Fibroblast of peridontal ligament (primary cell): ENCODE measurements around the gene IFIH1.

Source experiments
- DNase-seq: peaks from one replicate; pipeline ENCODE4 v3.0.0-alpha.2; 2010; ENCODE audit errors: extremely low read depth

The IFIH1 gene

GRCh38 chr2:162318328-162319180 is at the start of gene IFIH1:
TSS of gene IFIH1 (minus strand) at chr2:162318684. CDS start at chr2:162318307, 377 bp downstream.
- DNase-seq, result peak; percentile 91

- peak; percentile 6 for DNase-seq
These were observed 46.9 kb upstream of the IFIH1 start for GRCh38 chr2:162365392-162365791.

GRCh38 chr2:162344617-162344950 is 26.1 kb upstream of the IFIH1 start:
- DNase-seq, result no peak

DNA sequence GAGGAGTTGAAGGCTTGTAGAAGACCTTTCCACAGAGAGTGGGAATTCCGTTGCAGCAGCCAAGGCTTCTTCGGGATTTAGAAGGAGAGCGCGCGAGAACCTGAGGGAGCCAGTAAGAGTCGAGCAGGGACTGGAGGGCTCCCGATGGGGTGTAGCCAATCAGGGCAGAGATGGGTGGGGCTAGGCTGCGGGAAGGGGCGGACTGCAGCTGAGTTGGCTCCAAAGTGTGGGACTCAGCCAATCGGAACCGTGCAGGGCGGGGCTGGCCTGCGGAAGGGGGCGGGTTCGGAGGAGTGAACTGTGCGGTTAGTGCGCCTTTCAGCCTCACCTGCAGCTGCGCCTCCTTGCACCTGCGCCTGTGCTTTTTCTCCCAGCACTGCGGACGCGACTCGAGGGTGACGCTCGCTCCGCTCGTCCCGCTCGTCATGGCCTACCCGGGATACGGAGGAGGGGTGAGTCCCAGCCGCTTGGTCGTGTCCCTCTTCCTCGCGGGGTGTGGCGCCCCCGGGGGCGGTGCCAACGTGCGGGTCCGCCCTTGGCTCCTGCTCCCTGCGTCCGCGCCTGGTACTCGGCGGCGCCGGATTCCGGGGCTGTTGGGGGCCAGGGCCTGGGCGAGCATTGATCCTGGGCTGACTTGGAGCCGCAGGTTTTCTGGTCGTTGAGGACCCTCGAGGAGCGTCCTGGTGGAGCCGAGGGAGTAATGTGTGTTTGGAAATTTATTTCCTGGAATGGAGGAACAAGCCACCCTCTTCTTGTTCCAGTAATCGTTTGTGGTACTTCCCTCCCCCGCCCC is 25.5 kb upstream of the IFIH1 start, which contains the start of gene GCA:
Gene GCA, plus strand, starts transcription at position 309 of the 793 bp plus-strand sequence. Its CDS starts 117 bp downstream, at position 426.
- DNase-seq, result peak; percentile 93

DNA sequence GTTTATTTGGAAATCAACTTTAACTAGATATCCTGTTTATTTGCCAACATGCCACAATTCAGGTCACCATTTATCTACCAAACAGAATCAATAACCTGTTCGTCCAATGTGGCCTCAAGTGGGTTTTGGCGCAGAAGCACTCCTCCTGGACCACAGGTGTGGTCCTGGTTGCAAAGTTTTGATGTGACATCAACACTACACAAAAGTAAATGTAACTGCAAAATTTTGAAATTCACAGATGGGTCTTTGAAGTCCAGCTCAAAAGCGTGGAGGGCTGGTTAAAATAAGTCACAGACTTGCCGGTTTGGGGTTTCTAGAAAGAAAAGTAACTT is 25.0 kb upstream of the IFIH1 start:
- no peak for DNase-seq

- DNase-seq, result no peak
These were observed 24.4 kb upstream of the IFIH1 start for GRCh38 chr2:162342841-162343240.

DNA sequence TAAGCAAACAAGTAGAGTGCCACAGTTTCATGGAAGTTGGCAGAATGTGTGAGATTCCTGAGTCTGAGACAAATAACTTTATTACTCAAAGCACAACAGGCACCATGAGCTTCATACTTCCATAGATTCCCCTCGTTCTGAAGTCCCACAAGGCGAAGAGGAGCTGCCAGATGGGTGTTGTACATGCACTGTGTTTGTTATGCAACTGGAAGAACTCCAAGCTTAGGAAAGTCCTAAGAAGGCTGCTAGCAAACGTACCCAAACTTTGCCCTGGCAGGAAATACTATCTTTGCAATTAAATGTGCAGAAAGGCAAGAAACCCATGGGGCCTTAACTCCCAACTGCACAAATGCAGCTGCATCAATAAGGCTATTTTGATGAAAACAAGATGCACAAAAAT is 23.8 kb upstream of the IFIH1 start:
- peak; percentile 8 for DNase-seq

GRCh38 chr2:162340822-162341221 is 22.3 kb upstream of the IFIH1 start:
- DNase-seq, result no peak

GRCh38 chr2:162337868-162338267 is 19.4 kb upstream of the IFIH1 start:
- no peak for DNase-seq

- DNase-seq, result peak; percentile 15
These were observed 15.5 kb upstream of the IFIH1 start for GRCh38 chr2:162333968-162334367.

GRCh38 chr2:162330881-162331280 is 12.4 kb upstream of the IFIH1 start:
- no peak for DNase-seq

GRCh38 chr2:162328424-162329157 is 10.1 kb upstream of the IFIH1 start:
- DNase-seq, result no peak

GRCh38 chr2:162327806-162328205 is 9.3 kb upstream of the IFIH1 start:
- DNase-seq, result no peak

DNA sequence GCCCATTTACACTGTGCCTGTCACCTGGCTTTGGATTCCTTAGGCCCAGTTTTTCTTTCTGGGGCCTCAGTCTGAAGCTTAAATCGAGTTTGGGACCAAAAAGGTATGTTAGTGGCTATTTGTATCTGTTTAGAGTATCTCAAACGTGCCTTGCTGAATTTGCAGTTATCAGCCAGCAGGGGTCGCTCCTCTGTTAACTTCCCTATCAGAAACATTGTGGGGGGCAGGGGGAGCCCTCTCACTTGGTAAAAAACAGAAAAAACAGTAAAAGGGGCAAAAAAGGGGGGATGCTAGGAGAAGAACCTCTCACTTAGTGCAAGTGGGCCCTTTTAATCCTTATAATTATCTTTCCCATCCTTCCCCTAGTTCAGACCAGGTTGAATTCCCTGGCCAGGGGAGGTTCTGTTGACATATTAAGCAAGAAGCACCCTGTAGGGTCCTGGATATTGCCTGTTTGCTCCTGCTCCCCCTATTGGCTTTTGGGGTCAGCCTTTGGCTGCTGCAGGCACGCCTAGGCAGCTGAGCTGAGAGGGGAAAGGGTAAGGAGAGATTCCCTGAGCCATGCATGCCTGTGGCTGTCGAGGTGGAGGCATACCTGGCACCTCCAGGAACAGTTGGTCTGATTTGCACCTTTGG is 8.8 kb upstream of the IFIH1 start:
- no peak for DNase-seq

DNA sequence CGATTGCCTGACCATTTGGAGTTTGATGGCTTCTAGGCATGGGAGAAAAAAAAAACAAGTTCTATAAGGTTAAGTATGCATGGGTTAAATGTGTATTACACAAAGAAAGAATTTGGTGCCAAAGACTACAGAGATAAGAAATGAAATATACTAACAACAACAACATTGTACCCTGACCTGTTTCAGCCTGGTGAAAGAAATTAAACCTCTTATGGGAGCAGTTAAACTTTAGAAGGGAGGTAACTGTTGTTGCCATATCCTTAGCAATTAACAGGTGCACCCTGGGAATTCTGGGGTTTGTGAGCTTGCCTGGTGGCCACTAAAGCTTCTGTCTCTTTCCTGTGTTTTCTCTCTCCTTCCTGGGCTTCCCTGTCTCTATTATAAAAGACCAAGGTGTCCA is 6.5 kb upstream of the IFIH1 start:
- no peak for DNase-seq

DNA sequence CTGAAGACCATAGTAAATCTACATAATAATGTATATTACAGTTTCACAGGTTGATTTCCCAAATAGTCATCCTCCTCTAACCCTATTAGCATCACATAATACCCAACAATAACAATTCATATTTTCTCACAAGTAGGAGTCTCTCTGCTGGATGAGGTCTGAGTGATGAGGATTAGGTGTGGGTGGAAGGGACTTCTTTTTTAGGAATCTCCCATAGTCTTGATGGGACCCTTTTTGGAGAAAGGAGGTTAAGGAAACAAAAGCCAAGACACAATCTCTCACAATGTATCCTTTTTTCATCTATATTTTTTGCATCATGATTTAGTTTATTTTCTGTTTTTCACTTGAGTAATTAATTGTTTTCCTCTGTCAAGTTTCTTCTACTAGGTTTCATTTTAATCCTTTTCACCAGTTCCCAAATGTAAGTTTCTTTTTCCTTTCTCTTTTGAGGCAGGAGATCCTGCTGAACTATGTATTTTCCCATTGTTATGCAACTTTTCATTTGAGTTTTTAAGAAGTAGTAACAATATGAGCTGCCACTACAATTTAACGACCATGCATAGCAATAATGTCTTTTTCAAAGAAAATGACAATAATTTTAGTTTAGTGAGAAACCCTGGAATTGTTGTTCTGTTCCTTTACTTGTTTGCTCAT is 2.5 kb upstream of the IFIH1 start:
- no peak for DNase-seq

DNA sequence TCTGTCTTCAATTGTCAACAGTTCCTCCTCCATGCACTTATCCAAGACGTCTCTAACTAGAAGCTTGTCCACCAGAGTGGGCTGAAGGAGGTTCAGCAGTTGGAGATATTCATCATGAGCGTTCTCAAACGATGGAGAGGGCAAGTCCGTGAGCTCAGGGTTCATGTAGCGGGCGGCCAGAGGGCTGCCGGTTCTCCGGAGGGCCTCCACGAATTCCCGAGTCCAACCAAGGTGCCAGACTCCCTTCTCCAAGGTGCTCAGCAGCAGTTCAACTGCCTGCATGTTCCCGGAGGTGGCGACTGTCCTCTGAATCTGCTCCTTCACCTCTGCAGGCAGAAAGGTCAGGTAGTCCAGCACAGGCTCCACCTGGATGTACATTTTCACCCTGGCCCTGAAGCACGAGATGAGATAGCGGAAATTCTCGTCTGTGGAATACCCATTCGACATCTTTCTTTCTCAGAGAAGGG is 590 bp downstream of the IFIH1 start:
- DNase-seq, result no peak

- no peak for DNase-seq
These were observed 1.3 kb downstream of the IFIH1 start for GRCh38 chr2:162317058-162317742.

GRCh38 chr2:162316590-162316989 is 1.9 kb downstream of the IFIH1 start:
- DNase-seq, result no peak

- DNase-seq, result no peak
These were observed 2.5 kb downstream of the IFIH1 start for GRCh38 chr2:162315938-162316337.

- DNase-seq, result no peak
These were observed 5.6 kb downstream of the IFIH1 start for GRCh38 chr2:162312853-162313252.
